Skeletal muscle satellite cell (primary cell): ENCODE measurements around the gene SLC66A1. TPM values are rescaled to one million over a fixed set of nuclear protein-coding genes. Genes with fewer than 3 reads are reported as not detected.

Experiments
- H3K27me3 ChIP-seq: 2 replicates; pipeline ENCODE4 v1.7.0; 2013; ENCODE audit warnings: low read length; ENCODE audit not compliant: control insufficient read depth, insufficient read depth
- H3K36me3 ChIP-seq: 2 replicates; pipeline ENCODE4 v1.7.0; 2013; ENCODE audit warnings: mild to moderate bottlenecking, control low read depth, low read length; ENCODE audit not compliant: insufficient read depth
- H3K4me1 ChIP-seq: 2 replicates; pipeline ENCODE4 v1.7.0; 2013; ENCODE audit warnings: low read length; ENCODE audit not compliant: control insufficient read depth, insufficient read depth
- H3K4me2 ChIP-seq: 2 replicates; pipeline ENCODE4 v1.7.0; 2013; ENCODE audit warnings: mild to moderate bottlenecking, low read length
- H3K4me3 ChIP-seq: 2 replicates; pipeline ENCODE4 v1.7.0; 2013; ENCODE audit warnings: low read length
- H3K9ac ChIP-seq: 2 replicates; pipeline ENCODE4 v1.7.0; 2013; ENCODE audit warnings: mild to moderate bottlenecking, low read depth, low read length, moderate library complexity
- H3K9me3 ChIP-seq: replicated peaks from 2 replicates; pipeline ENCODE4 v1.7.0; 2013; ENCODE audit warnings: mild to moderate bottlenecking, control low read depth, low read length
- small RNA-seq: library from RNA; depleted of rRNA; stranded (forward); fragments of <200 nt; gene quantifications from one replicate; pipeline ENCODE3, GENCODE V24; 2012

Gene SLC66A1

GRCh38 chr1:19377812-19378718, 65.9 kb downstream of the SLC66A1 start:
- Histone ChIP-seq H3K4me3 (no peak overlapping the region), H3K4me1 (no peaks in the 10 kb centered on the region), H3K9ac (no peak overlapping the region), H3K9me3 (no peaks in the 10 kb centered on the region), H3K4me2 (no peak overlapping the region), H3K36me3 (peaks cover 62% of the 10 kb centered on the region), H3K27me3 (no peaks in the 10 kb centered on the region)

Small RNA genes lying within 50 kb of the gene (small RNA-seq; reads per million reads assigned to genes)
- gene RNU6-1099P, result not detected
